GM19035 (cell line): ENCODE results near the gene ZBTB7C.

Experiments used
- ATAC-seq: cut with Tn5 transposase; IDR thresholded peaks from one replicate; pipeline ENCODE4 v1.9.1; 2021; ENCODE audit not compliant: unreplicated experiment

ZBTB7C gene

DNA sequence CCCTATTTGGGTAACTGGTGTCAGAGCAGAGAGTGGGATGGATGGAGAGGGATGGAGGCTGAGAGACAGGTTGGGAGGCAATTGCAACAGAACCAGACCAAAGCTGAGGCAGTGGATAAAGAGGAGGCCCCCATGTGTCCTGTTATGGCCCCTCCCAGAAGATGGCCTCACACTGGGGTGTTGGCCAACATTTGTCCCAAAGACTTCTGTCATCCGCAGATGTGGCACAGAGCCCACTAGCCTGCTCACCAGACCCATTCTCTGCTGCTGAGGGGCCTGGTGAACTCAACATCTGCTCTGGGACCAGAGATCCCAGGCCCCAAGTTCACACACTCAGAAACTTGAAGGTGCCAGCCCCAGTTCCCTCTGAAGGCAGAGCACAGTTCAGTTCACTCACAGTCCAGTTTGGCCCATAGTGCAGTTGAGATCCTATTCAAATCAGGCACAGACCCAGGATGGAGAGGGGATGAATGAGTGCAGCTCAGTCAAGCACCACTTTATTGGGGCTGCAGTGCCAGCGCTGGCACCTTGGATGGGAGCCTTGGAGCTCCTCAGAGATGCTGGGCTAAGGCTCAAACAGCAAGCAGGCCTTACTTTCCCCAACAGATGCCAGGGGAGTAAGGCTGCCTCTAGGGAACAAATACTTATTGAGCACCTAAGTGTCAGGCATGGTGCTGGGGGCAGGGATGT lies 189.2 kb downstream of the ZBTB7C start:
- ATAC-seq = no peak

DNA sequence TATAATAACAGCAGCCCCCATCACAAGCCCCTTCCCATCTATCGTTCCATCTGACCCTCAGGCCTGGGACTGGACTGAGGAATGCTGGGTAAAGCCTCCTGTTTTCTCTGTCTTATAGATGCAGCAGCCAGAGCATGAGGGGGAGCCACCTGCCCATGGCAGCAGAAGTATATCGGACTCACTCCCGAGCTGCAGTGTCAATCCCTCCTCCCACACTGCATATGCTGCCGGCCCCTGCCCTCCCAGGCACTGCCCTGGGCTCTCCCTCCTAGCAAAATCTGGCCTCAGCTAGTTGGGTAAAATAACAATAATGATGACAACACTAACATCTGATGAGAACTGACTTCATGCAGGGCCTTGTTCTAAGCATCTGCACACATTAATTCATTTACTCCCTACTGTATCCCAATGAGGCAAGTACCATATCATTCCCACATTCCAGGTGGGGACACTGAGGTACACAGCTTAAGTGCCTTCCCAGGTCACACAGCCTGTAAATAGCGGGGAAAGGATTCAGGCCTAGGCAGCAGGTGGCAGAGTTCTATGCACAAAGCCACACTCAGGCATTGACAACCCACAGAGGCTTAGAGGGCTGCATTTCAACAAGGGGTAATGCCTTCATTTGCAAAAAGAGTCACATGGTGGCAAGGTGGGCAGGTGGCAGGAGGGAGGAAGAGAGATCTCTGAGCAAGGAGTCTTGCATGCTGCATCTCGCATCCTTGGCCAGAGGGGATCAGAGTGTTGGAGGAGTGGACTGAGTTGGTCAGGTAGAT lies 190.0 kb downstream of the ZBTB7C start:
- ATAC-seq = no peak

- ATAC-seq = no peak
Measured at GRCh38 chr18:48218285-48219022, 190.7 kb downstream of the ZBTB7C start.

DNA sequence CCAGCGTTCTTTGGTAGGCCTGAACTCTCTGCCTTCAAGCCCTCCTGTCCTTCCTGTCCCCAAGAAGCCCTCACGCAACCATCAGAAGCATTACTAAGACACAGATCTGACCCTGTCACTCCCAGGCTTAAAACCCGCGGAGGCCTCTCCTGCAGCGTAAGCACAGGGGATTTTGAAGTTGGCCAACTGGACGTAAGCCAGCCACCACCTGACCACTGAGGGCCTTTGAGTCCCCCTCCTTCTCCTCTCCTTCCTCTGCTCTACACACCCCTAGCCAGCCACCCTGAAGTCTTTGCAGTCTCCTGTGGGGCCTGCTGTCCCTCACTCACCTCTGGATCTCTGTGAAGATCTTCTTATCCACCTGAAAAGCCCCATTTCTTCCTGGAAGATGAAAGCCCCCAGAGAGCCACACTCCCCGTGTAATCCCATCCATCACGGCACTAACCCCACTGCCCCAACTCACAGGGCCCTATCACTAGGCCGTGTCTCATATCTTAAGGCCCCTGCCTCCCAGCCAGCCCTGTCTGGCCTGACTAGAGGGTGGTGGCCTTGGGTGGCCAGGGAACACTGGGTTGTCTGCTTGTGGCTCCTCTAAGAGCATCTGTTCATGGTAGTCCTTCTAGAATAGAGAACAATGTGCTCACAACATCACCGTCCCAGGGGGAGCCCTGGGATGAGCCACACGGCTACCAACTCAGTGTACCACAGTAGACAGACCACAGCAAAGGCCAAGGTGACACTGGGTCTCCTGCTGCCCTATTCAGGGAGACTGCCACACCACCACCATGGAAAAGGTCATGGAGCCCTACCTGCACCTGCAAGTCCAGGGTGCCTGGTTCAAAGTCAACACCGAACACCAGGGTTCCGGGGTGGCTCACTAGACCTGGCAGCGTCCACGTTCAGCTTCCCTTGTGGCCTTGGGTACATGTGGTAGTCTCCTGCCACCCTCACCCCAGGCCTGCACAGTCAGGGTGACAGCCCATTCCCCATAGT lies 191.6 kb downstream of the ZBTB7C start:
- no peak for ATAC-seq

GRCh38 chr18:48216639-48217257 lies 192.4 kb downstream of the ZBTB7C start:
- ATAC-seq = no peak

DNA sequence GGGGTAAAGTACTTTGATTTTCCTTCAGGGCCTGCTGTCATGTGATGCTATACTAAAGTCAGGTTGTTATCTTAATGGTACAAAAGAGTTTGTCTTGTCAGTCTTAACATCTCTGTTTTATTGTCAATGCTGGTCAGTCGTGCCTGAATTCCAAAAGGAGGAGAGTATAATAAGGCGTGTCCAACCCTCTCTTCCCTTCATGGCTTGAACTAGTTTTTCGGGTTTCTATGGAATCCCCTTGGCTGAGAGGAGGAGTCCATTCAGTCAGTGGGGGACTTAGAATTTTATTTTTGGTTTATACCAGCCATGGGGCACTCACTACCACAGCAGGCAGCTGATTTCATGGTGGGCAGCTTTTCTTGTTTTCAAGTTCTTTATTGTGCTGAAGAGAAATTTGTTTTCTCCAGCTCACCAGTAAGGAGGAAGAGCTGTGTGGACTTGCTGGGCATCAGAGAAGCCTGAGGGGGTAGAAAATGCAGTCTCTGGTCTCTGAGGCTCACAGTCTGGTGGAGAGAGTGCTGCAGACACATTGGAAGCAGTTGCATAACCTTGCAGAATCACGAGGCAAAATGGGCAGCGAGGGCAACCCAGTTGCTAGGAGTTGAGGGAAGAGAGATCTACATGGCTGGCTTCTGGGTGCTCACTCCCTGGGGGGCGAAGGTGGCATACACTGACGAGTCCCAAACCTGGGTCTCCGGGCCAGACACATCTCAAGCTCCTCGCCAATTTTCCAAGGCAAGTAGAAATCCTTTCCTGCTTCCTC lies 193.1 kb downstream of the ZBTB7C start:
- no peak for ATAC-seq

GRCh38 chr18:48213791-48214190 lies 195.4 kb downstream of the ZBTB7C start:
- no peak for ATAC-seq

- ATAC-seq = no peak
Measured at GRCh38 chr18:48208432-48209140, 200.6 kb downstream of the ZBTB7C start.

DNA sequence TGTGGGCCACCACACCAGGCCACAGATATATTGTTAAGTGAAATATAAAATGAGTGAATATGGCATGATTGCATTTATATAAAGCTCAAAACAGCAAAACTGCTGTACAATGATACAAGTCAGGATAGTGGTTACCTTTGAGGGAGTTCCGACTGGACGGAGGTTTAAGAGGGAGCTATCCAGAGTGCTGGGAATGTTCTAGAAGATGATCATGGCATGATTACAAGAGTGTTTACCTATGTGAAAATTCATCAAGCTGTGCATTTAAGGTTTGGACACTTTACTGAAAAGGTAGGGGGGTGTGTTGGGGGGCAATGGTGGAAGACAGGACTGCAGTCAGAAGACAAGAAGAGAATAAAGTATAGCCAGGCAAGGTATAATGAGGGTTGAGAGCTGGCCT lies 201.4 kb downstream of the ZBTB7C start:
- ATAC-seq = no peak

- no peak for ATAC-seq
Measured at GRCh38 chr18:48206887-48207286, 202.3 kb downstream of the ZBTB7C start.

DNA sequence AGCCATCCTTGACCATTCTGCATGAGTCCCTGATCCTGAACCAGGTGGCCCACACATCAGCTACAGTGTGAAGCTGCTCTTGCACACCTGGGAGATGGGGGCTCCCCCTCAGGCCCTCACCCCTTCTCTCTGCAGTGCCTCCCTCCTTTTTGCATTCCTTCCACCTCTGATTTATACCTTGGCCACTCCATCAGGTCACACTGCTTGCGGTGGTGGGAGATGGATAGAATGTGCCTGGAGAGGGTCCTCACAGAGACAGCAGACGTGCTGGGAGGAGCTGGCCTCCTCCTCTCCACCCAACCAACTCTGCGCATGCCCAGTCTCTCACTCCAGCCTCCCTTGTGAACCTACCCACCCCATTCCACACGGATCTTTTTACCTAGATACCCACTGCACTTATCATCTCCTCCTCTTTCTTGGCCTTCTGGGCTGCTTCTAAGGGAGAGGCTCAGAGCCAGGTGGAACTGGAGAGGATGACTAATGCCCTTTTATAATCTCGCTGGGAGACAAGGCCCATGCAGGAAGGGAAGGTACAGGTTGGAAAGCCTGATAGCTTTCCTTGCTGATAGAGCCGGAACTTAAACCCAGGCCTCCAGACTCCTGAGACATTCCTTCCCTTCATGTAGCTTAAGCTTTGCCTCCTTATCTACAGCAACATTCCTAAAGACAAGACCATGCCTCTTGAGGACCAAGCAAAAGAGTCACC lies 205.1 kb downstream of the ZBTB7C start:
- no peak for ATAC-seq

- ATAC-seq = no peak
Measured at GRCh38 chr18:48203288-48203945, 205.8 kb downstream of the ZBTB7C start.

DNA sequence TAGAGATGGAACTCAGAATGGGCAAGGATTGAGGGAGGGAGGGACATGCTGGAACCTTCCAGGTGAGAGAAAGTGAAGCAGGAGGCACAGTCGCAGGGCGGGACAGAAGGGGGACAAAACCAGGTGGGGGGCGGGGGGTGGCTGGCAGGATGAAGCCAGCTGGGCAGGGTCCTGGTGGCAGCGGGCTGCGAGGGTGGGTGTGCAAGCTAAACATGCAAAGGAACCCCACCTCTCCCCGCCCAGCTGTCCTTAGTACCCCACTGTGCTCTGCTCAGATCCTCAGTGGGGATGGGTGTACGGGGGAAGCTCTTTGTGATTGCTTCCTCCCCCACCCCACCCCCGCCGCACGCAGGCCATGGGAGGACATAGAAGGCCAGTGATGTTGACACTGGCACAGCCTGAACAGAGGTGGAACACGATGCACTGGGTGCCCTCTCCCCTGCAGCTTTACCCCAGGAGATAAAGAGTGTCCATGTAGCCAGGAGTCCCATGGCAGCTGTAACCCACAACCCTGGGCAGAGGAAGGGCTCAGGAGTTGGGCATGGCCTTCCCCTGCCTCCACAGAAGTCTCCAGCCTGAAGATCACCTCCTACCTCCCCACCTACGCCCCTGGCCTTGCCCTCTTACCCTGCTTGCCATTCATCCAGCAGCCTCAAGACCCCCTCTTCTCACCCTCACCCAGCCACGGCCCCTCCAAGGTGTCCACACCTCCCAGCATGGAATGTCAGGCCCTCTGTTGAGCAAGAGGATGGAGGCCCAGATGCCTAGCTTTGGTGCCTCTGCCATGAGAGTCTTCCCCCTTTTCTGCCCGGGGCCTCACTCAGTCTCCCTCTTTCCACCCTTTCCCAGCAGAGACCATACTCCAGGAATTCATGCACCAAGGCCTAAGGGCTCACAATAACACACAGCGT lies 206.6 kb downstream of the ZBTB7C start:
- ATAC-seq = no peak

GRCh38 chr18:48202006-48202348 lies 207.2 kb downstream of the ZBTB7C start:
- no peak for ATAC-seq

DNA sequence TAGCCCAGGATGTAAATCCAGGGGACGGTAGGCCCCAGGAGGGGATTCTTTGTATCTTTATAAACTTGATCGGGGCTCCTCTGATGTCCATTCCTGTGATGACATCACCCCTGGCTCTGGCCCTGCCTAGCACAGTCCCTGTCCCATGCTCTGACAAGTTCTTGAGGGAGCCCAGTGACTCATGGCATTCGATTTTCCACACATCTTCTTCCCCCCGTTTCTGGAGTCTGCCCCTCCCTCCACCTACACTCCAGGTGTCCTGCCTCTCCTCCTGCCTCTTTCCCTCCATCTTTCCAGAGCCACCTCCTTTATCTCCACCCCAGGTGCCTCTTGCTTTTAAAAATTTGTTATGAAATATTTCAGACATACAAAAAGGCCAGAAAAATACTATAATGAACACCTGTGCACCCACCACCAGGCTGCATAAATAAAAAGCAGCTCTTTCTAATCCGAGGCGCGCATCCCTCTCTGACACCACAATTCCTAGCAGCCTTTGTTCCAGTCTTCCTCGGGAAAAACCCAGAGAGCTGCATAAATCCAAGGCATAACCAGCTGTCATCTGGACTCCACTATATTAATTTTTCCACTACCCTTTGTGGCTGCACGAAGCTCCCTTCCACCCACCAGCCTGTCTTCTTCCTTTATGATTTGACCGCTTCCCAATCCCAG lies 207.7 kb downstream of the ZBTB7C start:
- ATAC-seq = no peak

DNA sequence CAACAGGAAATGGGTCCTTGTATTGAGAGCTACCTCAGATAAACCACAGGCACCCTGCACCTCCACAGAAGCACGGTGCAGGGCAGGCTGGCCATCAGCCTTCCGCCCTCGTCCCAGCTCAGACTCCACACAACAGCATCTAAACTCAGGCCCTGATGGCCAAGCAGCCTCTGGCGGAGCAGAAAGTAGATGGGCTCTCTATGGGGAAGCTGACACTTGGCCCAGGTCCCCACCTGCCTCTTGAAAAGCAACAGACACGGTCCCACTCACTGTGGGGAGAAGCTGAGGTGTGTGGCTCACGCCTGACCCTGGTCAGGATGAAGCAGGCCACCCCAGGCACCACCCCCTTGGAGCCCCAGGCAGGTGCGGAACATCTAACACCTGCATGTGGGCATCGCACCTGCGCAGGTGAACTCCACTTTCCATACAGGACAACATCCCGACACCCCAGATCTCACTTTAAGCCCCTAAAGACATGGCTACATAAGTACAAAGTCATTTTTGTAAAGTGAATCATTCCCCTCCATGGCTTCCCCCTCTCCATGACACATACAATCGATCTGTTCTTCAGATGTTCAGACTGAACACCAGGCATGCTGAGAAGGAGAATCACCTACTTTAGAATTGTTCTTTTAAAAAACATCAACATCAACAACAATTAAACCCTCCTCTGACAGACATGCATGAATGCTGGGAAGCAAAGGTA lies 208.4 kb downstream of the ZBTB7C start:
- no peak for ATAC-seq
